Measurements from ENCODE around the gene NOS3. TPM values are rescaled to one million over a fixed set of nuclear protein-coding genes. Genes with fewer than 3 reads are reported as not detected.

Gene NOS3
- total and polyA plus RNA-seq, 2 of the 13 experiments (the other 11 are each of a cell fraction or from before 2014, with no cell fraction given) = 3.7 to 7.5 TPM

GRCh38 chr7:151012031-151012692 is 21.3 kb downstream of the NOS3 start (continued):
- TF ChIP-seq ARID5B (CRISPR knock-in tag; IDR thresholded peaks at IDR 0.05) = peak; percentile 37
- TF ChIP-seq ISL2 (CRISPR knock-in tag; IDR thresholded peaks at IDR 0.05) = no peak
- 0 out of 2 replicates have a peak, but pooled peaks have one; percentile 19 for TF ChIP-seq FOXJ3 (CRISPR knock-in tag; IDR thresholded peaks at IDR 0.05; ENCODE audit: borderline replicate concordance)
- no peak for TF ChIP-seq ZNF747 (CRISPR knock-in tag; IDR thresholded peaks at IDR 0.05; ENCODE audit: borderline replicate concordance)
- no peak for TF ChIP-seq ZBTB4 (CRISPR knock-in tag; IDR thresholded peaks at IDR 0.05; ENCODE audit: borderline replicate concordance)
- TF ChIP-seq TFE3 (CRISPR knock-in tag; IDR thresholded peaks at IDR 0.05) = peak; percentile 15; the same call in 1 of the 2 replicates
- peak; percentile 25; the same call in 1 of the 2 replicates for TF ChIP-seq ZNF556 (CRISPR knock-in tag; IDR thresholded peaks at IDR 0.05; ENCODE audit: borderline replicate concordance)
- TF ChIP-seq ZNF451 (CRISPR knock-in tag; IDR thresholded peaks at IDR 0.05) = no peak
- peak; percentile 48; the same call in 1 of the 2 replicates for TF ChIP-seq ZGPAT (CRISPR knock-in tag; IDR thresholded peaks at IDR 0.05)
- TF ChIP-seq MED1 (CRISPR knock-in tag; IDR thresholded peaks at IDR 0.05) = peak; percentile 60
- peak; percentile 27; the same call in 1 of the 2 replicates for TF ChIP-seq GMEB1 (CRISPR knock-in tag; IDR thresholded peaks at IDR 0.05; ENCODE audit: borderline replicate concordance)
- 0 out of 2 replicates have a peak, but pooled peaks have one; percentile 16 for TF ChIP-seq NRL (CRISPR knock-in tag; IDR thresholded peaks at IDR 0.05; ENCODE audit: borderline replicate concordance)
- 0 out of 2 replicates have a peak, but pooled peaks have one; percentile 74 for TF ChIP-seq ZNF557 (CRISPR knock-in tag; IDR thresholded peaks at IDR 0.05)
- 0 out of 2 replicates have a peak, but pooled peaks have one; percentile 33 for TF ChIP-seq TBX2 (CRISPR knock-in tag; IDR thresholded peaks at IDR 0.05; ENCODE audit: borderline replicate concordance)
- TF ChIP-seq ZFY (CRISPR knock-in tag; IDR thresholded peaks at IDR 0.05) = peak; percentile 46; the same call in 1 of the 2 replicates
- peak; percentile 38; the same call in 1 of the 2 replicates for TF ChIP-seq ZNF598 (CRISPR knock-in tag; IDR thresholded peaks at IDR 0.05; ENCODE audit: borderline replicate concordance)
